HG03520 (cell line): Measurements from ENCODE around the gene PHLPP2.

Experiments
- ATAC-seq: cut with Tn5 transposase; IDR thresholded peaks from one replicate; pipeline ENCODE4 v1.9.1; 2021; ENCODE audit warnings: mild to moderate bottlenecking, moderate library complexity; ENCODE audit not compliant: unreplicated experiment

Gene PHLPP2, protein sequence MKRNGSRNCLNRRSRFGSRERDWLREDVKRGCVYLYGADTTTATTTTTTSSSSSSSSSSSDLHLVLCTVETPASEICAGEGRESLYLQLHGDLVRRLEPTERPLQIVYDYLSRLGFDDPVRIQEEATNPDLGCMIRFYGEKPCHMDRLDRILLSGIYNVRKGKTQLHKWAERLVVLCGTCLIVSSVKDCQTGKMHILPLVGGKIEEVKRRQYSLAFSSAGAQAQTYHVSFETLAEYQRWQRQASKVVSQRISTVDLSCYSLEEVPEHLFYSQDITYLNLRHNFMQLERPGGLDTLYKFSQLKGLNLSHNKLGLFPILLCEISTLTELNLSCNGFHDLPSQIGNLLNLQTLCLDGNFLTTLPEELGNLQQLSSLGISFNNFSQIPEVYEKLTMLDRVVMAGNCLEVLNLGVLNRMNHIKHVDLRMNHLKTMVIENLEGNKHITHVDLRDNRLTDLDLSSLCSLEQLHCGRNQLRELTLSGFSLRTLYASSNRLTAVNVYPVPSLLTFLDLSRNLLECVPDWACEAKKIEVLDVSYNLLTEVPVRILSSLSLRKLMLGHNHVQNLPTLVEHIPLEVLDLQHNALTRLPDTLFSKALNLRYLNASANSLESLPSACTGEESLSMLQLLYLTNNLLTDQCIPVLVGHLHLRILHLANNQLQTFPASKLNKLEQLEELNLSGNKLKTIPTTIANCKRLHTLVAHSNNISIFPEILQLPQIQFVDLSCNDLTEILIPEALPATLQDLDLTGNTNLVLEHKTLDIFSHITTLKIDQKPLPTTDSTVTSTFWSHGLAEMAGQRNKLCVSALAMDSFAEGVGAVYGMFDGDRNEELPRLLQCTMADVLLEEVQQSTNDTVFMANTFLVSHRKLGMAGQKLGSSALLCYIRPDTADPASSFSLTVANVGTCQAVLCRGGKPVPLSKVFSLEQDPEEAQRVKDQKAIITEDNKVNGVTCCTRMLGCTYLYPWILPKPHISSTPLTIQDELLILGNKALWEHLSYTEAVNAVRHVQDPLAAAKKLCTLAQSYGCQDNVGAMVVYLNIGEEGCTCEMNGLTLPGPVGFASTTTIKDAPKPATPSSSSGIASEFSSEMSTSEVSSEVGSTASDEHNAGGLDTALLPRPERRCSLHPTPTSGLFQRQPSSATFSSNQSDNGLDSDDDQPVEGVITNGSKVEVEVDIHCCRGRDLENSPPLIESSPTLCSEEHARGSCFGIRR (N-terminal part only)

DNA sequence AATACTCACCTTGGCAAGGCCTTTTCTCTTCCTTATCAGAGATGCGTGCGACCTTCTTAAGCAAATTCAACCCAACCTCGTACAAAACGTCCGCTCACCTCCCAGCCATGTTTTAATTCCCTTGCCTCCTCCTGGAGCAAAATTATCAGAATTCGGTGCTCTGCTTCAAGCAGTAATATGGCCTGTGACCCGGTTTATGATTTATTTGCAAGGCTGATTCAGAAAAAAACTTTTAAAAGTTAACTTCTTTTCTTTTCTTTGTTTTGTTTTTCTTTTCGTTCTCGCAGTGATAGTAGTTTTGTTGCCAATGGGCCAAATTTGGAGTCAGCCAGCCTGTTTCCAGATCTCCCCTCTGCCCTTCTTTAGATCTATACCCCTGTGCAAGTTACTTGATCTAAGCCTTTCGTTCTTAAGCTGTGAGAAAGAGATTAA lies at the start of gene PHLPP2:
Gene PHLPP2, minus strand, starts transcription at position 382 of the 432 bp plus-strand sequence. CDS start 9,906 bp downstream, outside the sequence.
- ATAC-seq = no peak

DNA sequence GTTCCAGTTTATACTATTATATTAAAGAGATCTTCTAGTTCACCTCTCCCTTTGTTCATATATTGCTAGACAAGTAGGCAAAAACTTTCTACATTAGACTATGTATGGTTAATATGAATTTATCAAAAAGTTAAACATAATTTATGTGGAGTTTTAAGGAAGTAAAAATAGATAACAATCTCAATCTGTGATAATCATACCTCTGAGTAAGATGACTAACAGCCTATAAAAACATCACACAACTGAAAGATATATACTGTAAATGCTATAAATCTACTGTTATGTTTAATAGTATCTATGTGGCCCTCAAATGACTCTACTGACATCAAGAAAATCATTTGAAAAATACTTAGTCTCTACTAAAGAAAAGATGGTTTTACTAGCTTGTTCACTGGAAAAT lies 47.1 kb upstream of the PHLPP2 start:
- no peak for ATAC-seq

GRCh38 chr16:71769222-71769621 lies 44.7 kb upstream of the PHLPP2 start:
- ATAC-seq = no peak

- ATAC-seq = no peak
These were observed 42.8 kb upstream of the PHLPP2 start for GRCh38 chr16:71767060-71767900.

DNA sequence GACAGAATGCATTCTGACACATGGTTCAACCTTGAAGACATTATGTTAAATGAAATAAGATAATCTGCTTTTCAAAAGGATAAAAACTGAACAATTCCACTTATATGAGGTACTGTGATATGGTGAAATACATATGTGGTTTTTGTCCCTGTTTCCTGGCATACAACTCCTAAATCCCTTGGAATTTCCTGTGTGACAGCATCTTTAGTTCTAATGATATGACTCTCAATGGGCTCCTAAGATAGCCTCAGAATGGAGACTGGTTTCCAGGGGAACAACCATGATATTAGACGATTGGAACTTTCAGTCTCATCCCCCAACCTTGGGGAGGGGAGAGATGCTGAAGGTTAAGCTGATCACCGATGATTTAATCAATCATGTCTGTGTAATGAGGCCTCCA lies 37.7 kb upstream of the PHLPP2 start:
- ATAC-seq = no peak

- ATAC-seq = no peak
These were observed 36.6 kb upstream of the PHLPP2 start for GRCh38 chr16:71761097-71761496.

DNA sequence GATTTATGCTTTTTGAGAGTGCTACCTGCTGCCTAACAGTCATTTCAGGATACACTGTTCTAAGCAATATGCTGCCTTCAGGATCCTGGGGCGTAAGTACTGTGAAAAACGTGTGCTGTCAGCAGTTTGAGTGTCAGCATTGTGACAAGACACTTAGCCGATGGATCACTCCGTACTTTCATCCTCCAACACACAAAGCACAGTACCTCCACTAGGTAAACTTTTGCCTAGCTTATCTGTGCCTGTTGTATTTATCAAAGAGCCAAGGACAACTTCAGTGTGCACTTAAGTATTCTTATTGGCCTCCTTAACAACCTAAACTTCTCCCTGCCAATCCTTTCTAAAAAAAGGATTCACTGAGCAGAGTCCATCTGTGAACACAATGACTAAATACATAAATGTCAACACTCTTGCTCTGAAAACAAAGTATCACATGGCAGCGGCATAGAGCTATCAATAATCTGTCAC lies 33.8 kb upstream of the PHLPP2 start:
- no peak for ATAC-seq

- ATAC-seq = no peak
These were observed 30.2 kb upstream of the PHLPP2 start for GRCh38 chr16:71754652-71755051.

DNA sequence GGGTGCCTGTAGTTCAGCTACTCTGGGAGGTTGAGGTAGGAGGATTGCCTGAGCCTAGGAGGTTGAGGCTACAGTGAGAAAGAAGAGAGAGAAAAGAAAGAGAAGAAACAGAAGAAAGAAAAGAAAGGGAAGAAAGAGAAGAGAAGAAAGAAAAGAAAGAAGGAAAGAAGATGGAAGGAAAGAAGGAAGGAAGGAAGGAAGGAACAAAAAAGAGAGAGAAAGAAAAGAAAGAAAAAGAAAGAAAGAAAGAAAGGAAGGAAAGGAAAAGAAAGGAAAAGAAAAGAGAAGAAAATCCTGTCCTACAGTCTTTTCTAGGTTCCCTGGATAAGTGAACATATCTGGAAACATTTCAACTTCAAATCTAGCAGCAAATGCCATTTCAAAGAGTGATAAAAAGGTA lies 29.6 kb upstream of the PHLPP2 start:
- no peak for ATAC-seq

- no peak for ATAC-seq
These were observed 23.7 kb upstream of the PHLPP2 start for GRCh38 chr16:71748226-71748625.

DNA sequence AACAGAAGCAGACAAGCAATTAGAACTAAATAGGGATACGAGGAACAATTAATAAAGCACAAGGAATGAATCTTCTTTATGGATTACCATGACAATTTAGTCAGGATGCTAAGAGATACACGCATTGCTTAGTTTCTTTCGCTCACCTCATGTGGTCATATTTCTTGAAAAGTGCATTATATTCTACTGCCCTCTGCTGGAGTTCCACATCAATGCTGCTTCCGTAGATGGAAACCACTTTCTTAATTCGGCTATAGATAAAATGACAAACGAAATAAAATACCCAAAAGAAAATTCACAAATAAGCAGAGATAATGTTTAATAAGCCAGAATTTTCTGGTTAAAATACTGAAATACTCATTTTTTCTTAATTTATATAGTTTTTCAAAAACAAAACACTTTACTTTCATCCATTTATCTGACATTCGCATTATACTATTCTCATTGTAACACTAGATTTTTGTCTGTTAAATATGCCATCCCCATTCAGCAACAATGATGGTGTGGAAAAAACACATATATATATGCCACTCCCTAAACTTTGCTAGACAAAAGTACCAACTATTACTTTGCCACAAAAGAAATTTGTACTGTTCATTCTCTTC lies 22.0 kb upstream of the PHLPP2 start:
- no peak for ATAC-seq

DNA sequence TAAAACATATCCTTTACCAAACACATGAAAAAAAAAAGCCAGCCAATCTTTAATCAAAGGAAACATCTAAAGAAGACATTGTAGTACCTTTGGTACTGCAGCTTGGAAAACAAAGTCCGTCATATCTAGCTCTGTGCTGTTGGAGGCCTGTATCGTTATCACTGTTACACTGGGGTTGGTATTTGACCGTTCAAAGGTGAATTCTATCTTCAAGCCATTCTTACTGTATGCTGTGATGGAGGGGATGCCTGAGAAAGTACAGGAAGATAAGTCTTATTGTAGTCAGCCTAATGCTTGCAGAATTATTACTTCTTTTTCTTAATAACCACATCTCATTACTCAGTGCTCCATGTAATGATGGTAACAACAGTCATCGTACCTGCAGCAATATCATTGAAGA lies 14.4 kb upstream of the PHLPP2 start:
- ATAC-seq = no peak

DNA sequence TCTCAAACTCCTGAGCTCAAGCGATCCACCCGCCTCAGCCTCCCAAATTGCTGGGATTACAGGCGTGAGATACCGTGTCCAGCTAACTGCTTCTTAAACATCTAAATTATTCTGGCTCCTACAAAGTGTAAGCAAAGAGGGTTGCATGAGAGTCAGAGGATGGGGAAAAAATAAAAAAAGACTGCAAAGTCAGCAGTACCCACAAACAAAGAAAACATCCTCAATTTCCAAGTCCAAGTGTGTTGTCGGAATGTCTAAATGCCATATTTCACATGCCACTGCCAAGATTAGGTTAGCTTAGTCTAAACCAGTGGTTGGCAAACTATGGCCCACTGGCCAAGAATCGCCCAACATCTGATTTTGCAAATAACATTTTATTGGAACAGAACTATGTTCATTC lies 13.0 kb upstream of the PHLPP2 start:
- no peak for ATAC-seq

DNA sequence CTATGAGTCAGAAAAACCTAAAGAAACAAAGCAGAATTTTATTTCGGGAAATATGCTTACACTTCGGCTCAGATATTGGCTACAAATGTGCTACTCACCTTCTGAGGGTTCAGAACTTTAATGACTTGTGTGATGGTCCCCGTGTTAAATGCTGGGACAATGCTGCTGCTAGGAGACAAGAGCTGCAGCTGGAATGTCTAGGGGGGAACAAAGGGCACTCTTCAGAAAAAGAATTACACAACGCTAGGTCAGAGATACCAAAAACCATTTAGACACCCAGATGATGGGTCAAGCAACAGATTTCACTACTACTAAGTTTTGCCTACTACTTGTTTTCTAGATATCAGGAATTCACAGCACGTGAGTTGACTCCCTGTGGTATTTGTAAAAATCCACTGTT lies 10.0 kb upstream of the PHLPP2 start:
- ATAC-seq = no peak

- no peak for ATAC-seq
These were observed 8.1 kb upstream of the PHLPP2 start for GRCh38 chr16:71732587-71732986.

- ATAC-seq = no peak
These were observed 3.2 kb upstream of the PHLPP2 start for GRCh38 chr16:71727551-71728324.

DNA sequence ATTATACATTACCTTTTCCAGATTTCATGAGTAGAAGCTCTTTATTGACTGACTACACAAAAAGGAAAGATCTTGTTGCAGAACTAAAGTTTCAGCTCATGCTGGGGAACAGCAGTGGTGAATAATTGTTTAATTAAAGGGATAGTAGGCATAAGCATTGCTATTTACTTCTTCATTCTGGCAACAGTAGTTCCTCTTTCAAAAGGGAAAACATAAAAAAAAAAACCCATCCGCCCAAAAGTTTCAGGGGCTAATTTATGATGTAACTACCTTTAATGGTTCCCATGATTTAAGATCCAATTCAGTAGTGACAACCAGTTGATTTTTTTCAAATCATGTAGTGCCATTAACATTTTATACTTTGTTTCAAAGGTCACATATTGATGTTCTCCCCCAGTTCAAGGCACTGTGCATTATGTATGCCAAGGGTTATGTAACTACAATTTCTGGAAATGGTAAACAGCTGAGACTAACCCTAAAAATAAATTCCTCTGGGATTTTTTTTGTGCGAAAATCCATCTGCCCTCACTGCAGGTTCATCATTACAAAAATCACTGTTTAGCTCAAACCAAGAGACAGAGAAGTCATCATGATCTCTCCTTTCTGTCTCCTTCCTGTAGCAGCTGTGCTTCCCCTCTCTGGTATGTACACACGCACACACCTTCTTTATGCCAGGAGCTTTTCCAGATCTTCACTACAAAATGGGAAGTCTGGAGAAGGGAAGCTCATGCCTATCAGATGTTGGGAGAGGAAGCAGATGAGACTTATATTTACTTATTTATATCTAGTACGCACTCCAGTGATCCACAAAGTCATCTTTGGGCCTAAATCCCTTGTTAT lies 2.2 kb upstream of the PHLPP2 start:
- no peak for ATAC-seq
